H1 (cell line): ENCODE results near the gene RSBN1. TPM values are rescaled to one million over a fixed set of nuclear protein-coding genes. Genes with fewer than 3 reads are reported as not detected.

Experiments
- CTCF ChIA-PET: fragments of 300-600 bp; sonication (Branson Sonifier 250); formaldehyde crosslinking; loops from one replicate; lab custom pipeline; 2021; ENCODE audit not compliant: partially characterized antibody; lab: Charles Lee
- POLR2A ChIA-PET: fragments of 300-600 bp; sonication (Branson Sonifier 250); formaldehyde crosslinking; loops from one replicate; lab custom pipeline; 2021; ENCODE audit warnings: inconsistent platforms; ENCODE audit not compliant: partially characterized antibody; lab: Charles Lee
- DNase-seq, 2 experiments: peaks; one replicate each; pipeline versions ENCODE4 v3.0.0 to v3.0.0-alpha.2; 2010 to 2022; ENCODE audit warnings: low spot score in 2 of 2, low read depth in 1 of 2, mixed read lengths in 1 of 2
- FAIRE-seq: peaks from 2 replicates; lab custom pipeline; 2011; peaks lifted over from hg19 to GRCh38; lab: Jason Lieb, UNC
- H2AFZ ChIP-seq: 2 replicates; pipeline ENCODE4 v1.8.1; 2012; ENCODE audit warnings: low read length, inconsistent platforms
- H2AK5ac ChIP-seq: 2 replicates; pipeline ENCODE4 v1.6.1; 2013; ENCODE audit warnings: low read depth, low read length
- H2BK120ac ChIP-seq: replicated peaks from 2 replicates; pipeline ENCODE3; 2013; ENCODE audit warnings: low read depth, low read length, inconsistent platforms
- H2BK12ac ChIP-seq: 2 replicates; pipeline ENCODE4 v1.6.1; 2013; ENCODE audit warnings: low read depth, low read length
- H2BK15ac ChIP-seq: 2 replicates; pipeline ENCODE4 v1.6.1; 2013; ENCODE audit warnings: low read length
- H2BK20ac ChIP-seq: 2 replicates; pipeline ENCODE4 v1.6.1; 2013; ENCODE audit warnings: low read length
- H2BK5ac ChIP-seq: 2 replicates; pipeline ENCODE4 v1.6.1; 2013; ENCODE audit warnings: low read depth, low read length
- H3K14ac ChIP-seq: 2 replicates; pipeline ENCODE4 v1.6.1; 2013; ENCODE audit warnings: inconsistent platforms; ENCODE audit not compliant: insufficient read length
- H3K18ac ChIP-seq: 2 replicates; pipeline ENCODE4 v1.6.1; 2013; ENCODE audit warnings: low read length; ENCODE audit errors: extremely low read depth
- H3K23ac ChIP-seq: 2 replicates; pipeline ENCODE4 v1.6.1; 2013; ENCODE audit warnings: inconsistent platforms; ENCODE audit not compliant: insufficient read length
- H3K23me2 ChIP-seq: 2 replicates; pipeline ENCODE4 v1.6.1; 2013; ENCODE audit warnings: low read depth, low read length
- H3K27ac ChIP-seq: 2 replicates; pipeline ENCODE4 v1.6.1; 2011; ENCODE audit warnings: low read depth, low read length, inconsistent platforms
- H3K27me3 ChIP-seq, 4 experiments: replicated peaks in 1 of 4; 1 replicate in 1 of 4; 2 replicates in 3 of 4; pipeline versions ENCODE4 v1.6.1 to v1.8.1; 2011 to 2013; ENCODE audit warnings: low read length in 3 of 4, mild to moderate bottlenecking in 3 of 4, inconsistent platforms in 2 of 4, mixed read lengths in 2 of 4, moderate library complexity in 1 of 4; ENCODE audit not compliant: control insufficient read depth in 3 of 4, insufficient read depth in 3 of 4; ENCODE audit errors: extremely low read depth in 1 of 4
- H3K36me3 ChIP-seq, 4 experiments: 2 replicates each; pipeline versions ENCODE4 v1.6.1 to v1.8.1; 2011 to 2013; ENCODE audit warnings: mild to moderate bottlenecking in 4 of 4, low read length in 3 of 4, moderate library complexity in 2 of 4, control low read depth in 1 of 4, inconsistent platforms in 1 of 4; ENCODE audit not compliant: insufficient read depth in 4 of 4, control insufficient read depth in 2 of 4
- H3K4ac ChIP-seq: replicated peaks from 2 replicates; pipeline ENCODE3; 2013; ENCODE audit warnings: low read length, low read depth, mixed read lengths, inconsistent platforms; ENCODE audit not compliant: insufficient read length
- H3K4me1 ChIP-seq, 4 experiments: replicated peaks in 1 of 4; 1 replicate in 1 of 4; 2 replicates in 3 of 4; pipeline versions ENCODE4 v1.6.1 to v1.8.1; 2011 to 2013; ENCODE audit warnings: low read length in 3 of 4, inconsistent platforms in 2 of 4, mixed read lengths in 1 of 4; ENCODE audit not compliant: insufficient read depth in 4 of 4, control insufficient read depth in 3 of 4
- H3K4me2 ChIP-seq, 2 experiments: 2 replicates each; pipeline versions ENCODE4 v1.6.1 to v1.8.1; 2011 to 2013; ENCODE audit warnings: low read depth in 2 of 2, low read length in 2 of 2, control low read depth in 1 of 2, inconsistent platforms in 1 of 2, mild to moderate bottlenecking in 1 of 2; ENCODE audit not compliant: insufficient read depth in 1 of 2
- H3K4me3 ChIP-seq, 4 experiments: fragments of 200-600, 300-600 bp in 1 of 4; sonication (generic), shearing (Covaris generic), sonication (Bioruptor Twin) in 1 of 4; 2 replicates each; pipeline versions ENCODE4 v1.5.1 to v1.8.1; 2011 to 2016; ENCODE audit warnings: low read length in 4 of 4, low read depth in 3 of 4, control low read depth in 2 of 4, inconsistent platforms in 2 of 4, mild to moderate bottlenecking in 2 of 4, mixed read lengths in 1 of 4, moderate library complexity in 1 of 4; ENCODE audit not compliant: insufficient read depth in 2 of 4; ENCODE audit errors: extremely low read depth in 1 of 4
- H3K56ac ChIP-seq: replicated peaks from 2 replicates; pipeline ENCODE3; 2013; ENCODE audit warnings: low read depth, mild to moderate bottlenecking, mixed read lengths, low read length, inconsistent platforms; ENCODE audit not compliant: insufficient read length
- H3K79me1 ChIP-seq: 2 replicates; pipeline ENCODE4 v1.6.1; 2013; ENCODE audit warnings: low read depth, low read length, control low read depth
- H3K79me2 ChIP-seq, 2 experiments: 2 replicates each; pipeline versions ENCODE4 v1.6.1 to v1.8.1; 2012 to 2013; ENCODE audit warnings: low read length in 2 of 2, mild to moderate bottlenecking in 2 of 2, inconsistent platforms in 1 of 2; ENCODE audit not compliant: insufficient read depth in 2 of 2, control insufficient read depth in 1 of 2
- H3K9ac ChIP-seq, 4 experiments: replicated peaks in 1 of 4; 1 replicate in 1 of 4; 2 replicates in 3 of 4; pipeline versions ENCODE4 v1.6.1 to v1.8.1; 2011 to 2013; ENCODE audit warnings: low read depth in 3 of 4, low read length in 3 of 4, control low read depth in 2 of 4, mild to moderate bottlenecking in 2 of 4, moderate library complexity in 2 of 4, inconsistent platforms in 1 of 4; ENCODE audit errors: extremely low read depth in 1 of 4
- H3K9me3 ChIP-seq, 2 experiments: 2 replicates each; pipeline versions ENCODE4 v1.6.1 to v1.8.1; 2012 to 2013; ENCODE audit warnings: mild to moderate bottlenecking in 2 of 2, moderate library complexity in 2 of 2, control low read depth in 1 of 2, inconsistent platforms in 1 of 2, low read depth in 1 of 2, low read length in 1 of 2, mixed read lengths in 1 of 2; ENCODE audit not compliant: insufficient read depth in 2 of 2
- H4K20me1 ChIP-seq, 2 experiments: replicated peaks in 1 of 2; 2 replicates each; pipeline versions ENCODE3 to v1.8.1; 2011 to 2013; ENCODE audit warnings: inconsistent platforms in 2 of 2, low read length in 2 of 2, mild to moderate bottlenecking in 1 of 2; ENCODE audit not compliant: insufficient read depth in 2 of 2, control insufficient read depth in 1 of 2
- H4K5ac ChIP-seq: 2 replicates; pipeline ENCODE4 v1.6.1; 2013; ENCODE audit warnings: low read length, low read depth, mixed read lengths, inconsistent platforms; ENCODE audit not compliant: insufficient read length
- H4K8ac ChIP-seq: 2 replicates; pipeline ENCODE4 v1.8.0; 2013; ENCODE audit warnings: mild to moderate bottlenecking, moderate library complexity, low read length, inconsistent platforms; ENCODE audit not compliant: insufficient read depth; ENCODE audit errors: extremely low read depth
- H4K91ac ChIP-seq: replicated peaks from 2 replicates; pipeline ENCODE3; 2013; ENCODE audit warnings: low read length, mixed read lengths, inconsistent platforms; ENCODE audit not compliant: insufficient read length
- CTBP2 ChIP-seq: IDR thresholded peaks from 2 replicates; pipeline ENCODE4 v1.7.0; 2011; ENCODE audit warnings: borderline replicate concordance, mild to moderate bottlenecking, moderate library complexity, mixed read lengths, low read length; ENCODE audit not compliant: insufficient read depth, insufficient read length
- GABPA ChIP-seq: IDR thresholded peaks from 2 replicates; pipeline ENCODE4 v1.6.1; 2011; ENCODE audit warnings: mild to moderate bottlenecking, low read length, moderate library complexity, borderline replicate concordance; ENCODE audit not compliant: insufficient read depth
- GTF2F1 ChIP-seq: IDR thresholded peaks from 2 replicates; pipeline ENCODE4 v1.6.1; 2012; ENCODE audit warnings: low read depth, low read length, improper control_type of control experiment, borderline replicate concordance
- HDAC2 ChIP-seq, 2 experiments: fragments of 300-600 bp in 1 of 2; sonication (generic) in 1 of 2; IDR thresholded peaks; 2 replicates each; pipeline ENCODE4 v1.6.1; 2011 to 2012; ENCODE audit warnings: low read depth in 2 of 2, low read length in 2 of 2, mild to moderate bottlenecking in 2 of 2, moderate library complexity in 2 of 2, borderline replicate concordance in 1 of 2, inconsistent platforms in 1 of 2
- HDAC6 ChIP-seq: IDR thresholded peaks from one replicate; pipeline ENCODE4 v1.7.1; 2012; ENCODE audit warnings: low read depth, mild to moderate bottlenecking, inconsistent platforms, low read length, moderate library complexity
- JUND ChIP-seq: IDR thresholded peaks from 2 replicates; pipeline ENCODE4 v1.6.1; 2011; ENCODE audit warnings: mild to moderate bottlenecking, improper control_type of control experiment, low read length
- NANOG ChIP-seq: IDR thresholded peaks from 2 replicates; pipeline ENCODE4 v1.6.1; 2011; ENCODE audit warnings: low read length, low read depth, mild to moderate bottlenecking, inconsistent platforms; ENCODE audit not compliant: insufficient read depth, poor library complexity, severe bottlenecking
- RXRA ChIP-seq: IDR thresholded peaks from 2 replicates; pipeline ENCODE4 v1.6.1; 2011; ENCODE audit warnings: low read depth, mild to moderate bottlenecking, low read length, moderate library complexity; ENCODE audit not compliant: insufficient read depth
- SIRT6 ChIP-seq: IDR thresholded peaks from one replicate; pipeline ENCODE4 v1.7.1; 2012; ENCODE audit warnings: low read length, inconsistent platforms
- SP4 ChIP-seq: IDR thresholded peaks from 2 replicates; pipeline ENCODE4 v1.6.1; 2012; ENCODE audit warnings: low read length, inconsistent platforms
- WGBS, 2 experiments: shearing (Covaris generic) in 1 of 2; methylation state at CpG; one replicate each; pipeline versions ENCODE4 v1.1.6 to v1.1.7; 2013 to 2015; ENCODE audit warnings: low lambda C conversion rate in 2 of 2, mixed read lengths in 2 of 2, inconsistent platforms in 1 of 2, low coverage in 1 of 2, missing lambda C conversion rate in 1 of 2; ENCODE audit not compliant: insufficient replicate concordance in 2 of 2, insufficient coverage in 1 of 2, insufficient read length in 1 of 2; ENCODE audit errors: extremely low coverage in 1 of 2, missing lambda C conversion rate in 1 of 2; 5-methylcytosine and 5-hydroxymethylcytosine counted together
- polyA plus RNA-seq, 7 experiments: library from polyadenylated mRNA; depleted of rRNA in 3 of 7; stranded (reverse) in 5 of 7; unstranded in 2 of 7; fragments of >200 nt in 5 of 7; fragments of 200-250 nt in 2 of 7; gene quantifications; 1 replicate in 5 of 7; 2 replicates in 1 of 7; 4 replicates in 1 of 7; pipeline versions ENCODE4 v1.2.1 to v1.2.3, GENCODE V29; 2011 to 2013; ENCODE audit warnings: missing spikeins in 2 of 7, mixed read lengths in 2 of 7
- total RNA-seq: library from RNA; stranded (reverse); fragmentation: NEBNext Ultra II Directional; extraction: Animal tissue kit (Norgen Biotek cat#: 25700); gene quantifications from 2 replicates; pipeline ENCODE4 v1.2.1, GENCODE V29; 2021
- TF ChIP-seq, protein P1 (sequence below), 3 experiments: IDR thresholded peaks; 1 replicate in 2 of 3; 2 replicates in 1 of 3; pipeline versions ENCODE4 v1.5.1 to v1.6.1; 2011; ENCODE audit warnings: low read length in 3 of 3, mild to moderate bottlenecking in 3 of 3, inconsistent platforms in 2 of 3, low read depth in 1 of 3, moderate library complexity in 1 of 3; ENCODE audit not compliant: insufficient read depth in 1 of 3; ENCODE audit errors: control extremely low read depth in 1 of 3

The RSBN1 gene
- total and polyA plus RNA-seq, 2 of the 8 experiments (the other 6 are each of a cell fraction or from before 2014, with no cell fraction given) = 4.2 to 17.6 TPM

DNA sequence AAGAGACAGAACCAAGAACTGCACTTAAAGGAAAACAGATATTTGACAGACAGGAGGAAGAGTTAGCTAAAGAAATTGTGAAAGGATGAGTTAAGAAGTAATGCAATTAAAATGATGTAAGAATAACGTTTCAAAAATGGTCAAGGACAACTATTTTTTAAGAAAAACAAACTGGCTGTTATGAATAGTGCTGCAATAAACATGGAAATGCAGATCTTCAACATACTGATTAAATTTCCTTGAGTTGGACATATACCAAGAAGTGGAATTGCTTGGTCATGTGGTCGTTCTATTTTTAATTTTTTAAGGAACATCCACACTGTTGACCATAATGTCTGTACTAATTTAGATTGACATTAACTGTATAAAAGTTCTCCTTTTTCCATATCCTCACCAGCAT lies 29.9 kb downstream of the RSBN1 start:
- H3K23me2 ChIP-seq = no peaks in the 10 kb centered on the region
- POLR2A ChIA-PET = interaction anchor here (1.3 kb wide), 1 partner anchor 23 kb away, joined by 4 read pairs; the partner anchor contains the start of gene PHTF1
- FAIRE-seq (no peak), DNase-seq (no peak)
- no peaks in the 10 kb centered on the region for H3K27me3 ChIP-seq
- no peak overlapping the region for H2BK20ac ChIP-seq
- no peak overlapping the region for H4K8ac ChIP-seq
- no peak overlapping the region for H3K4ac ChIP-seq
- H3K79me2 ChIP-seq = peaks cover 0 to 57% of the 10 kb centered on the region in 2 experiments; a peak in 2 of 4 replicates
- no peak overlapping the region for H3K23ac ChIP-seq
- H2BK12ac ChIP-seq = no peak overlapping the region
- no peak overlapping the region for H4K5ac ChIP-seq
- H3K18ac ChIP-seq = no peak overlapping the region
- no peak overlapping the region for H4K91ac ChIP-seq
- peaks cover 4% of the 10 kb centered on the region; the same call in 1 of the 2 replicates for H3K79me1 ChIP-seq
- 81% methylated on average over 2 of the region's 2 CpGs; no CpG with 5 or more reads in 1 of the 2 experiments for WGBS, 2 experiments
- CTCF ChIA-PET = no interaction called here
- no peak overlapping the region for H3K14ac ChIP-seq
- no peak overlapping the region for H3K27ac ChIP-seq
- H2BK15ac ChIP-seq = no peak overlapping the region
- H3K9ac ChIP-seq = no peak overlapping the region
- H3K56ac ChIP-seq = no peak overlapping the region
- no peak overlapping the region for H2AK5ac ChIP-seq
- no peak overlapping the region for H3K4me2 ChIP-seq
- H2AFZ ChIP-seq = no peak overlapping the region
- peaks cover 0 to 7% of the 10 kb centered on the region in 2 experiments for H4K20me1 ChIP-seq
- peaks cover 0 to 3% (median under 1%) of the 10 kb centered on the region in 4 experiments; a peak in 4 of 7 replicates for H3K4me1 ChIP-seq
- peaks cover 0 to 5% (median 0%) of the 10 kb centered on the region in 4 experiments; a peak in 1 of 8 replicates for H3K36me3 ChIP-seq
- no peak overlapping the region for H2BK120ac ChIP-seq
- no peaks in the 10 kb centered on the region for H3K9me3 ChIP-seq
- H2BK5ac ChIP-seq = no peak overlapping the region
- no peak overlapping the region for H3K4me3 ChIP-seq
- TF ChIP-seq GTF2F1 (no peak), SIRT6 (no peak), NANOG (no peak), HDAC6 (no peak), JUND (no peak), HDAC2 (IDR thresholded peaks at IDR 0.05; ENCODE audit: borderline replicate concordance in 1 of 2, low read depth in 2 of 2, low read length in 2 of 2) (no peak), SP4 (no peak), GABPA (no peak), CTBP2 (no peak), RXRA (no peak)
- TF ChIP-seq, protein P1, sequence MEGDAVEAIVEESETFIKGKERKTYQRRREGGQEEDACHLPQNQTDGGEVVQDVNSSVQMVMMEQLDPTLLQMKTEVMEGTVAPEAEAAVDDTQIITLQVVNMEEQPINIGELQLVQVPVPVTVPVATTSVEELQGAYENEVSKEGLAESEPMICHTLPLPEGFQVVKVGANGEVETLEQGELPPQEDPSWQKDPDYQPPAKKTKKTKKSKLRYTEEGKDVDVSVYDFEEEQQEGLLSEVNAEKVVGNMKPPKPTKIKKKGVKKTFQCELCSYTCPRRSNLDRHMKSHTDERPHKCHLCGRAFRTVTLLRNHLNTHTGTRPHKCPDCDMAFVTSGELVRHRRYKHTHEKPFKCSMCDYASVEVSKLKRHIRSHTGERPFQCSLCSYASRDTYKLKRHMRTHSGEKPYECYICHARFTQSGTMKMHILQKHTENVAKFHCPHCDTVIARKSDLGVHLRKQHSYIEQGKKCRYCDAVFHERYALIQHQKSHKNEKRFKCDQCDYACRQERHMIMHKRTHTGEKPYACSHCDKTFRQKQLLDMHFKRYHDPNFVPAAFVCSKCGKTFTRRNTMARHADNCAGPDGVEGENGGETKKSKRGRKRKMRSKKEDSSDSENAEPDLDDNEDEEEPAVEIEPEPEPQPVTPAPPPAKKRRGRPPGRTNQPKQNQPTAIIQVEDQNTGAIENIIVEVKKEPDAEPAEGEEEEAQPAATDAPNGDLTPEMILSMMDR (IDR thresholded peaks at IDR 0.05; ENCODE audit: control extremely low read depth in 1 of 3, insufficient read depth in 1 of 3, low read depth in 1 of 3, low read length in 3 of 3) = no peak
